SK-N-SH (cell line): ENCODE results near the gene PRKCA.

Source experiments
- CTCF ChIP-seq: fragments of 200-600 bp; sonication (generic); IDR thresholded peaks from 2 replicates; pipeline ENCODE4 v1.6.1; 2017; ENCODE audit warnings: antibody characterized with exemption, mild to moderate bottlenecking, moderate library complexity
- NRF1 ChIP-seq: IDR thresholded peaks from 2 replicates; pipeline ENCODE4 v1.6.1; 2012; ENCODE audit warnings: low read depth, mild to moderate bottlenecking, low read length
- POLR2AphosphoS5 ChIP-seq: IDR thresholded peaks from 2 replicates; pipeline ENCODE4 v1.6.1; 2012; ENCODE audit warnings: low read depth, low read length

GRCh38 chr17:66268247-66268927 is 34.0 kb upstream of the PRKCA start:
- TF ChIP-seq POLR2AphosphoS5 (0 out of 2 replicates have a peak, but pooled peaks have one; percentile 41), CTCF (no peak), NRF1 (no peak)
